Medulla oblongata (tissue), 1 donor: ENCODE data around the gene PFKP.

Experiments
- DNase-seq: peaks from one replicate; pipeline ENCODE4 v3.0.0-alpha.2; 2015; ENCODE audit errors: extremely low spot score

Gene PFKP

GRCh38 chr10:3069876-3070275 is 2.5 kb downstream of the PFKP start:
- DNase-seq: no peak

- DNase-seq: no peak
These were observed 4.3 kb downstream of the PFKP start for GRCh38 chr10:3071405-3072198.

DNA sequence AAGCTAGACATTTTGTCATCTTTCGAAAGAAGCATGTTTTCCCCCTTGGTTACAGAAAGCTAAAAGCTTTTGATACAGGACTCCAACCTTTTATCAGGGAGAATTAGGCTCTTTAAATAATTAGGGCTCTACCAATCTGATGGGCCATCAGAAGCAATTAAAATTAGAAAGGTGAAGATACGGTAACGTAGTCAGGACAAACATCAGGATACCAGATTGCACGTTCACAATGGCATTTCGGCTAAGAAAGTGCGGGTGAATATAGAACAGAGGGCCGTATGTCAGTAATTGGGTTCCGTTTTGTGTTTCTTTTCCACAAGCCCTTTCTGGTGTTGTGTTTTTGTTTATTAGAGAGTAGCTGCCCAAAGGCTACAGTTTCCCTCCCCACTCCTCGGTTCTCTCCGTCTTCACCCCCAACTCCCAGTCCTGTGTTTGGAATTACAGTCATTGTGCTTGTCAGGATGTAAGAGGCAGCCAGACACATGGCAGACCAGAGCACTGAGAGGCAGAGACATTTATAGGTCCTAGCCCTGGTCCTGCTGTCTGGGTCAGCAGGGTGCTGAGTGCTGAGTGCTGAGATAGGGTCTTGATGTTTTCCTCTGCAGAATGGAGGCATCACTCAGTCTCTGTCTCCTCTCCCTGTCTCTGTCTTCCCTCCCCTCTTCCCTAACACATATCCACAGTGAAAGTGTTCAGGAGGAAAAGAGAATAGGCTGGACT is 5.5 kb downstream of the PFKP start:
- DNase-seq: no peak

- no peak for DNase-seq
These were observed 6.9 kb downstream of the PFKP start for GRCh38 chr10:3074145-3074665.

- DNase-seq: no peak
These were observed 7.7 kb downstream of the PFKP start for GRCh38 chr10:3074985-3075600.

GRCh38 chr10:3076138-3076537 is 8.8 kb downstream of the PFKP start:
- DNase-seq: no peak

GRCh38 chr10:3077509-3077908 is 10.2 kb downstream of the PFKP start:
- DNase-seq: no peak

DNA sequence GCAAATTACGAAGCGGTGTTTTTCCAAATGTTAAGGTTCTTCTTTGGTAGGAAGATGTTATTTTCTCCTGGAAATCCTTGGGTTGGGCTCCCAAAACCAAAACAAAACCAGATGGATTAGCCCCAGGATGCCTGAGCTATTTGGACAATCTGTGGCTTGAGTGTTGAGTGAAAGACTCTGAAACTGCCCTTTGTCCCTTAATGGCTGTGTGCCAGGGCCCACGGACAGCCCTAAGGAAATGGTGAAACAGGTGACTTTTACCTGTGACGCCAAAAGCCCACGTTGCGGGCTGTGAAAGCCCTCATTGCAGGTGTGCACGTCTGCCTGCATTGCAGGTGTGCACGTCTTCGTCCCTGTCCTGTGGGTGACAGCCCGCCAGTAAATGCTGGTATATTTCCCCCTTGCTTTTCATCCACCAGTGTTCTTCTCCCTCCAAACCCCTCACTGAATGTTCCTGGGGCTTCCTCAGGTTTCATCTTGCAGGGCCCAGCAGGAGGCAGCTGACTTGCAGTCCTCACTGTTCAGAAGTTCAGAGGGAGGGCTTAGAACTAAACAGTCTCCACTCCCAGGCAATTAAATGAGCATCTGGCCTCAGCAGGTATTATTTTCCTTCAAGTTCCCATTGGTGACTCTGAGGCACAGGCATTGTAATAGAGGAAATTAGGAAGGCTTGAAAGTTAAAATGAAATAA is 10.7 kb downstream of the PFKP start:
- DNase-seq: no peak

DNA sequence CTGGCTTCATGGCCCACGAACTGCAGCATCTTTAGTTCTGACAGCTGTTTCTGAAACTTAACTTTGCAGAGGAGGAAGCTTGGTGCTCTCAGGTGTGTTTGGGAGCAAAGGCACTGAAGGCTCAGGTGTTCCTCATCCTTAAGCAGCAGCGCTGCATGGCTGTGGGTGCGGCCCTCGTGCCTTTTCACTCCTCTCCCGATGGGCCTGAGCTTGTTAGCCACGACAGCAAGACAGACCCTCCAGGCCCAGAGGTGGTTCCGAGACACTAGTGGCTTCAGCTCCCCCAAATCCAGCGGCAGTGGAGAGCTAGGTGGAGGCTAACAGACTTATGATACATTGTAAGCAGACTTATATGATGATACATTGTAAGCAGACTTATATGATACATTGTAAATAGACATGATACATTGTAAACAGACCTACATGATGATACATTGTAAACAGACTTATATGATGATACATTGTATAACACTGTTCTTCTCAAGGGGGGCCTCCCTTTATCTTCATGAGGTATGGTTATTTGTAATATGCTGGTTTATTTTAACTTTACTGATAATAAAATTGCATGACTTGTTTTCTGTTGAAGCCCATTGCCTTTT is 14.1 kb downstream of the PFKP start:
- no peak for DNase-seq

DNA sequence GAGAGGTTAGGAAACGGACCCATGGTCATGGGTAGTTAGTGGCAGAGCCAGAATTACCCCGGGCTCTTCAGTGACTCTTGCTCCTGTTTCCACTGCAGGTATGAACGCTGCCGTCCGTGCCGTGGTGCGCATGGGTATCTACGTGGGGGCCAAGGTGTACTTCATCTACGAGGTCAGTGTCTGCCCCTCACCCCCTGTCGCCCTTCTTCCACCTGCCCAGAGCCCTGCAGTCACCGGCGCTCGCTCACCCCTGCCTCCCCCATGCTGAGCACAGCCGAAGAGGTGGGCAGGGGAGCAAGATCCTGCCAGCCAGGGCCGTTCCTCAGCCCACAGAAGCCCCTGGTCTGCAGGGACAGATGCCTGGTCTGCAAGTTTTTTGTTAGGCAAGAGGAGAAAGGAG is 14.9 kb downstream of the PFKP start:
- DNase-seq: no peak

GRCh38 chr10:3085785-3086567 is 18.6 kb downstream of the PFKP start:
- no peak for DNase-seq

- no peak for DNase-seq
These were observed 23.0 kb downstream of the PFKP start for GRCh38 chr10:3090388-3090787.

DNA sequence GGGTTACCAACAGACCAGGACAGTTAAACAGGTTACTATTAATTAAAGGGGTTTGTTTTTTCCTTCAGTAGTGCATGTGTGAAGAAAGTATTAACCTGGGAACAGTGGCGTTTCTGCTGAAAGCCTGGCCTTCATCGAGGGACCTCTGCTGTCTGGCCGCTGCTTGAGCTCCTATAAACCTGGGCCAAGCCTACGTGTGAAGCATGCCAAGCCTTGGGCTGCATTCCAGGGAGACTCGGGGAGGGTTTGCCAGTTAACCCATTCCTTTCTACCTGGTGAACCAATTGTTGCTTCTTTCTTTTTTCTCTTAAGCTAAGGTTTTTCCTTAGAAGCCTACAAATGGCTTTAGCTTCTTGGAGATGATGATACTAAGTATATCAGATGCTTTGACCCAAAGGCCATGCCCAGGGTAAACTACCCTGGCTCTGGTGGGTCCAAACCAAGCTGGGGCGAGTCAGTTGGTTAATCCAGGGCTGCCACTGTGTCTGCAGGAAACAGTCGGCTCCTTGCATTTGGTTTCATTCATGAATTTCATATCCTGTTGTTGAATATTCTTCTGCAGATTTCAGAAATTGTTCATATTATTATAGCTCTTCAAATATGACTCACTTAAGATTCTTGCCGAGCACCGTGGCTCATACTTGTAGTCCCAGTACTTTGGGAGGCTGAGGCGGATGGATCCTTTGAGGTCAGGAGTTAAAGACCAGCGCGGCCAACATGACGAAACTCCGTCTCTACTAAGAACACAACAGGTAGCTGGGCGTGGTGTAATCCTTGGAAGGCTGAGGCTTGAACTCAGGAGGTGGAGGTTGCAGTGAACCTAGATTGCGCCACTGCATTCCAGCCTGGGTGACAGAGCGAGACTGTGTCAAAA is 23.8 kb downstream of the PFKP start:
- DNase-seq: peak; percentile 76

- no peak for DNase-seq
These were observed 24.6 kb downstream of the PFKP start for GRCh38 chr10:3091921-3092320.

DNA sequence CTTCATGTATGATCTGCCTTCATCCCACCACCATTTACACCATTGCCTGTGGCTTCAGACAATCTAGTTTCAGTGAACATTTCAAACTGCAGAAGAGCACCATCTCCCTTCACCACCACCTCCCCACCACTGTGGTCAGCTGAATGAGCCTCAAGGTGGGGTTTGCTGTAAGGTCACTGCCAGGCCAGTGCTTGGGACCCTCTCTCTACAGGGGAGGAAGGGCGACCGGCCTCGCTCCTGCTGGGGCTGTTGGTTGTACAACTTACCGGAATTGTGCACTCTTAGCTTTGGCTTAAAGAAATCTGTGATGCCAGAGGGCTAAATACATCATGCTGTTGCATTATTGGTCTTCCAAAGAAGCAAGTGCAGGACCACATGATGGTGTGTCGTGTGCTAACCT is 26.6 kb downstream of the PFKP start:
- no peak for DNase-seq

DNA sequence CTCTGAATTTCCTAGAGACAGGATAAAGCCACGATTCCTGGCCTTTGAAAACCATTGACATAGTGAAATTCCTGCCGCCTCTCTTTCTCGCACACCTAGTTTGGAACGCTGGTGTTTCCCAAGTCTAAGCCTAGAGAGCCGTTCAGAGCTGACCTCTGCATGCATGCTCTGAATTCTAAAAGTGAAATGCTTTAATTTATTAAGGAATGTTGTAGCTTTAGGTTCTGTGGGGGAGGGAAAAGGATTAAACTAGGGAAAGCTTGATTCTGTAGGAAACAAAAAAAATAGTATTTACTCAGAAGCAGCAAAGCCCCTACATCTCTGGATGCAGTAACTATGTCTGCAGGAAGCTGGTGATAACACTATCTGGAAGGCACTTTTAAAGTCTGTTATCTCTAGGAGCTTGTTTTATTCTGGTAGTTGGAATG is 27.3 kb downstream of the PFKP start:
- DNase-seq: no peak

DNA sequence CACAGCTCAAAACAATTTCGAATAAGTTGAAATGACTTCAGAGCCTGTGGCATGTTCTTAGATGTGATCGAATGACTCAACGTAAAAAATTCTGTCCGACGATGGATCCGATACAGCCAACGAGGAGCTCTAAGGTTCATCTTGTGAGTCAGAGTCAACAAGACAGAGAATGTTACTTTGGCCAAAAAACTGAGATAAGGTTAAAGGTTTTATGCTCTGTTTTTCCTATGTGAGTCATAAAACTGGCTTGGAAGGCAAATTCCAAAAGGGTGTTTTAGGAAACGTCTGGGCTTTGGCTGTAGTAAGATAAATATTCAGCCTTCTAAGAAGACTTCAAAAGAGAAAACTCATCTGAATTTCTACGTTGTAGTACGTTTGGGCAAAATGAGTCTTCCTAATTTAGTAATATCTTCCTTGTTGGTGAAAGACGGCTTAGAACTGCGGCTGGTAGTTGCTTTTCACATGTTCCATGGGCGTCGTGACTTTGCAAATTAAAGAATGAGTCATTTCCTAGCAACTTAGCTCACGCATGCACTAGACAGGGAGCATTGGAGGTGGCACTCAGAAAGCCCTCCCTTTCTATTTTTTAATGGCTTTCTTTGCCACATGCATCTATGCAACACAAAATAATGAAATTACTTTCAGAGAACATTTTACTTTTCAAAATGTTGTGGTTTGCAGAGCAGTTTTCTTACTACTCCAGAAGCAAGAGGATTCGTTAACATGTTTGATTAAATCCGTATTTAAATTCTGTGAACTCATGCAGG is 28.2 kb downstream of the PFKP start:
- DNase-seq: peak; percentile 48

DNA sequence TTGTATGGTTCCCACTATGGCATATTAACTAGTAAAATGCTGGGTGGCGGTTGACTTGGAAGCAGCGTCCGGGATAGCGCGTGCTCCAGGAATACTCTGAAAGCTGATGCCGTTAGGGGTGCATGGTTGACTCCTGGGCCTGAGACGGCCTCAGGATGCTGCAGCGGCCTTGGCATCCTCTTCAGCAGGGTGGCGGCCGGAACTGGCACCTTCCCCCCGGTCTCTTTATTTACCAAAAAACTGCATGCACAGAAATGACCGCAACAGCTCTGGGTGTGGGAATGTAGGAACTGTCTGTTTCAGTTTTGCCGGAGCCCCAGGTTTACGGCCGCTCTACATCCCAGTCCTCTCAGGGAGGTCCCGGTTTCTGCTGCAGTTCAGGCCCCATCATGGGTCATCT is 28.8 kb downstream of the PFKP start:
- no peak for DNase-seq

DNA sequence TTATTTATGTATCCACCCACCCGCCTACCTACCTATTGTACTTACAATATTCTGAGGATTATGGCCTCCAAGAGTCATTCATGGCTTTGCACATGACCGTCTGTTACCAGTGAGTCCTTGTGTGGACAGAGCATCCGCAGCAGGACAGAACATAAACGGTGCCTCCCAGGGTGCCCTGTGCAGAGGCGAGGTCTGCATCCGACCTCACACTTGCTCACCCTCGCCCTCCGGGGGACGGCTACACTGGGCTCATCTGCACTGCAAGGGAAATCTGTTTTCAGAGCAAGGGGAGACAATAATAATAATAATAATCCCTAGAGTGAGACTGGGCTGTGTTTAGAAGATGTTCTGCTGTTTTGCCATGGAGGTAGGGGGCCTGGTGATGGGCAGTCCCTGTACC is 29.8 kb downstream of the PFKP start:
- no peak for DNase-seq
